ENCODE data around the gene ME3. TPM values are rescaled to one million over a fixed set of nuclear protein-coding genes. Genes with fewer than 3 reads are reported as not detected.
A peak's percentile ranks its signal among the peaks of the same experiment; 100 is the strongest.

ME3 gene
- total RNA-seq, 3 donors from 2014 or later (not counting 1 experiment from before 2014, with no cell fraction given): 5.2 to 7.5 (median 6.9) TPM

- Histone ChIP-seq H3K4me3 (ENCODE audit: low read length) (no peak overlapping the region), H3K4me1 (ENCODE audit: control insufficient read depth, insufficient read depth, low read length) (peaks cover 32% of the 10 kb centered on the region), H3K27me3 (ENCODE audit: control insufficient read depth, insufficient read depth, low read length) (peaks cover 3% of the 10 kb centered on the region), H3K27ac (ENCODE audit: low read length) (no peak overlapping the region), H3K9me3 (ENCODE audit: control insufficient read depth, insufficient read depth, low read length) (no peaks in the 10 kb centered on the region), H3K36me3 (ENCODE audit: control insufficient read depth, insufficient read depth, low read length) (no peaks in the 10 kb centered on the region)
- no peaks in the 10 kb centered on the region for H3K36me3 Mint-ChIP-seq
- TF ChIP-seq, protein P1, sequence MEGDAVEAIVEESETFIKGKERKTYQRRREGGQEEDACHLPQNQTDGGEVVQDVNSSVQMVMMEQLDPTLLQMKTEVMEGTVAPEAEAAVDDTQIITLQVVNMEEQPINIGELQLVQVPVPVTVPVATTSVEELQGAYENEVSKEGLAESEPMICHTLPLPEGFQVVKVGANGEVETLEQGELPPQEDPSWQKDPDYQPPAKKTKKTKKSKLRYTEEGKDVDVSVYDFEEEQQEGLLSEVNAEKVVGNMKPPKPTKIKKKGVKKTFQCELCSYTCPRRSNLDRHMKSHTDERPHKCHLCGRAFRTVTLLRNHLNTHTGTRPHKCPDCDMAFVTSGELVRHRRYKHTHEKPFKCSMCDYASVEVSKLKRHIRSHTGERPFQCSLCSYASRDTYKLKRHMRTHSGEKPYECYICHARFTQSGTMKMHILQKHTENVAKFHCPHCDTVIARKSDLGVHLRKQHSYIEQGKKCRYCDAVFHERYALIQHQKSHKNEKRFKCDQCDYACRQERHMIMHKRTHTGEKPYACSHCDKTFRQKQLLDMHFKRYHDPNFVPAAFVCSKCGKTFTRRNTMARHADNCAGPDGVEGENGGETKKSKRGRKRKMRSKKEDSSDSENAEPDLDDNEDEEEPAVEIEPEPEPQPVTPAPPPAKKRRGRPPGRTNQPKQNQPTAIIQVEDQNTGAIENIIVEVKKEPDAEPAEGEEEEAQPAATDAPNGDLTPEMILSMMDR (IDR thresholded peaks at IDR 0.05): no peak
- H3K4me3 Mint-ChIP-seq: no peak overlapping the region
- no peak for ATAC-seq
- DNase-seq: no peak
- H3K9me3 Mint-ChIP-seq: no peaks in the 10 kb centered on the region
- 97% methylated on average over 2 of the region's 3 CpGs for WGBS (ENCODE audit: insufficient coverage)
- no peak overlapping the region for H3K27ac Mint-ChIP-seq
- H3K4me1 Mint-ChIP-seq: no peaks in the 10 kb centered on the region
- H3K27me3 Mint-ChIP-seq (ENCODE audit: low read depth in 2 of 2): peaks cover 10 to 13% of the 10 kb centered on the region in 2 donors
- intact Hi-C loops (cut with micrococcal nuclease): no loop called here
Measured at GRCh38 chr11:86506235-86506634, 166.2 kb downstream of the ME3 start.

DNA sequence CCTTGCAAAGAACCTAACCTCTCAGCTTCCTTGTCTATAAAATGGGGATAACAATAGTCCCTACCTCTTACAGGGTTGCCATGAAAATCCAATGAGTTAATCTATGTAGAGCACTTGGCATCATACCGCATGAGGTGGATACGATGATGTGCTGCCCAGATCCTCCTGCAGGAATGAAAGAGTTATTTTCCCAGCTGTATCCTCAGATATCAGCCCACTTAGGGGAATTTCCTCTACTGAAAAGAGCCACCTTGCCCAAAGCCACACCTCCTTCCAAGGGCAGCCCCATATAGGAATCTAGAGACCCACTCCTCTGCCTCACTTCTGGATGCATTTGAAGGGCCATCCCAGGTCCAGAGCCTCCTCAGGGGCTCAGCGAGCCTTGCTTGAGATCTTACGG is 169.3 kb downstream of the ME3 start:
- DNase-seq (no peak), ATAC-seq (no peak)
- Mint-ChIP-seq H3K9me3 (no peaks in the 10 kb centered on the region), H3K4me1 (no peaks in the 10 kb centered on the region), H3K27me3 (ENCODE audit: low read depth in 2 of 2) (peaks cover 13 to 21% of the 10 kb centered on the region in 2 donors), H3K27ac (peak overlapping the region in 1 of 2 donors; percentile 40), H3K36me3 (no peaks in the 10 kb centered on the region), H3K4me3 (no peak overlapping the region)
- WGBS (ENCODE audit: insufficient coverage): 91% methylated on average over 4 of the region's 4 CpGs
- Histone ChIP-seq H3K27me3 (ENCODE audit: control insufficient read depth, insufficient read depth, low read length) (peaks cover 3% of the 10 kb centered on the region), H3K4me3 (ENCODE audit: low read length) (no peak overlapping the region), H3K27ac (ENCODE audit: low read length) (no peak overlapping the region), H3K9me3 (ENCODE audit: control insufficient read depth, insufficient read depth, low read length) (no peaks in the 10 kb centered on the region), H3K36me3 (ENCODE audit: control insufficient read depth, insufficient read depth, low read length) (no peaks in the 10 kb centered on the region), H3K4me1 (ENCODE audit: control insufficient read depth, insufficient read depth, low read length) (peaks cover 43% of the 10 kb centered on the region)
- TF ChIP-seq, protein P1 (IDR thresholded peaks at IDR 0.05): no peak
- intact Hi-C loops (cut with micrococcal nuclease): loop anchor here (2.0 kb wide), 1 partner anchor 16 kb away; no protein-coding TSS in a partner anchor

DNA sequence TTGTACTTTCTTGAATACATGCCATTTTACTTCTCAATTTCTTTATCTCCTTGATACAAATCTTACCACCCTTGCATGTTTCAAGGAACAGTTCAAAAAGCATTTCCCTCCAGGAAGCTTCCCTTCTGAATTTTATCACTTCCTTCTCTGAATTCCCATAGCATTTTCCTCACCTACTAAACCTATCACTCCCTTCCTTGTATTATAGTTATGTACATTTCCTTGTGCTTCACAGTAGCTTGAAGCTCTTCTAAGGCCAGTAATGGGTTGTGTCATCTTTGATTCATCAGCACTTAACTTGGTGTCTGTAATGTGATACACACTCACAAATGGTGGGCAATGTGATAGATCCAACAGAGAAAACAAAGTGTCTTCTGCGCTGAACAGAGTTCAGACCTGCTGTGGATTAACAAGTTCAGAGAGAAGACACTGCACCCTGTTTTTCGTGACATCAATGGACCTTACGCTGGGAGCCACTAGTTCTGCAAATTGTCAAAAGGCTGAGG is 170.2 kb downstream of the ME3 start:
- 88% methylated on average over 3 of the region's 3 CpGs for WGBS (ENCODE audit: insufficient coverage)
- Histone ChIP-seq H3K4me1 (ENCODE audit: control insufficient read depth, insufficient read depth, low read length) (peaks cover 52% of the 10 kb centered on the region), H3K36me3 (ENCODE audit: control insufficient read depth, insufficient read depth, low read length) (no peaks in the 10 kb centered on the region), H3K9me3 (ENCODE audit: control insufficient read depth, insufficient read depth, low read length) (no peaks in the 10 kb centered on the region), H3K4me3 (ENCODE audit: low read length) (no peak overlapping the region), H3K27me3 (ENCODE audit: control insufficient read depth, insufficient read depth, low read length) (peaks cover 3% of the 10 kb centered on the region), H3K27ac (ENCODE audit: low read length) (no peak overlapping the region)
- Mint-ChIP-seq H3K27me3 (ENCODE audit: low read depth in 2 of 2) (peaks cover 13 to 24% of the 10 kb centered on the region in 2 donors), H3K4me1 (peaks cover 0 to 5% of the 10 kb centered on the region in 2 donors), H3K9me3 (no peaks in the 10 kb centered on the region), H3K27ac (no peak overlapping the region), H3K4me3 (no peak overlapping the region), H3K36me3 (no peaks in the 10 kb centered on the region)
- DNase-seq (no peak), ATAC-seq (peak in 2 of 3 donors; percentile 24 to 29)
- intact Hi-C loops (cut with micrococcal nuclease): loop anchor here (2.0 kb wide), 1 partner anchor 15 kb away; no protein-coding TSS in a partner anchor
- TF ChIP-seq, protein P1 (IDR thresholded peaks at IDR 0.05): no peak
